Caco-2 (cell line): Measurements from ENCODE around the gene DIAPH2. TPM values are rescaled to one million over a fixed set of nuclear protein-coding genes. Genes with fewer than 3 reads are reported as not detected.

ENCODE experiments used
- BruUV-seq: library from RNA; stranded (reverse); fragments of 400-500 nt; replicated peaks from 2 replicates; lab custom pipeline; 2021; lab: Mats Ljungman, UMichigan
- CTCF ChIA-PET: fragments of 300-600 bp; sonication (Branson Sonifier 250); formaldehyde crosslinking; loops from one replicate; lab custom pipeline; 2022; ENCODE audit warnings: antibody characterized with exemption; lab: Charles Lee
- POLR2A ChIA-PET: fragments of 300-600 bp; sonication (Branson Sonifier 250); formaldehyde crosslinking; loops from one replicate; lab custom pipeline; 2022; ENCODE audit warnings: antibody characterized with exemption; lab: Charles Lee
- DNase-seq, 2 experiments: peaks; one replicate each; pipeline versions ENCODE4 v3.0.0 to v3.0.0-alpha.2; 2020 to 2022
- H3K27me3 ChIP-seq: replicated peaks from 2 replicates; pipeline ENCODE4 v1.6.0; 2011; ENCODE audit warnings: low read length; ENCODE audit not compliant: control insufficient read depth, insufficient read depth
- H3K36me3 ChIP-seq: 2 replicates; pipeline ENCODE4 v1.5.1; 2011; ENCODE audit warnings: low read length; ENCODE audit not compliant: control insufficient read depth, insufficient read depth
- H3K4me1 ChIP-seq: fragments of 250-450 bp; sonication (Bioruptor Pico); 2 replicates; pipeline ENCODE4 v1.5.1; 2020; ENCODE audit warnings: mild to moderate bottlenecking
- H3K4me3 ChIP-seq: 2 replicates; pipeline ENCODE4 v1.5.1; 2011; ENCODE audit warnings: low read depth, mild to moderate bottlenecking, control low read depth, low read length
- H3K9me3 ChIP-seq: fragments of 250-450 bp; sonication (Bioruptor Pico); 2 replicates; pipeline ENCODE4 v1.5.1; 2020; ENCODE audit warnings: mild to moderate bottlenecking, moderate library complexity
- H3K27ac Mint-ChIP-seq: one replicate; pipeline ENCODE4 v1.8.0; 2022; ENCODE audit warnings: mixed read lengths; ENCODE audit not compliant: unreplicated experiment
- H3K27me3 Mint-ChIP-seq: one replicate; pipeline ENCODE4 v1.8.0; 2022; ENCODE audit warnings: mixed read lengths; ENCODE audit not compliant: insufficient read depth, unreplicated experiment
- H3K36me3 Mint-ChIP-seq: one replicate; pipeline ENCODE4 v1.8.0; 2022; ENCODE audit warnings: mild to moderate bottlenecking, mixed read lengths; ENCODE audit not compliant: insufficient read depth, unreplicated experiment
- H3K4me1 Mint-ChIP-seq: one replicate; pipeline ENCODE4 v1.8.0; 2022; ENCODE audit warnings: low read depth, mixed read lengths; ENCODE audit not compliant: unreplicated experiment
- H3K4me3 Mint-ChIP-seq: one replicate; pipeline ENCODE4 v1.8.0; 2022; ENCODE audit warnings: mild to moderate bottlenecking, moderate library complexity, mixed read lengths; ENCODE audit not compliant: unreplicated experiment
- H3K9me3 Mint-ChIP-seq: one replicate; pipeline ENCODE4 v1.8.0; 2022; ENCODE audit warnings: mixed read lengths; ENCODE audit not compliant: unreplicated experiment
- CTCF ChIP-seq, 2 experiments: fragments of 200-600 bp in 1 of 2; IDR thresholded peaks; 1 replicate in 1 of 2; 2 replicates in 1 of 2; pipeline versions ENCODE4 v1.5.1 to v1.8.0; 2011 to 2022; ENCODE audit warnings: antibody characterized with exemption in 1 of 2, control low read depth in 1 of 2, inconsistent platforms in 1 of 2, low read depth in 1 of 2, low read length in 1 of 2, mild to moderate bottlenecking in 1 of 2, moderate library complexity in 1 of 2; ENCODE audit not compliant: insufficient read depth in 1 of 2, severe bottlenecking in 1 of 2, unreplicated experiment in 1 of 2
- intact Hi-C: fragments of 100-400 bp; cut with micrococcal nuclease; formaldehyde crosslinking; loops from one replicate; pipeline ENCODE4 v1.10.0; 2022; ENCODE audit not compliant: unreplicated experiment
- total RNA-seq: library from RNA; stranded (reverse); gene quantifications from 2 replicates; pipeline ENCODE4 v1.2.3, GENCODE V29; 2022

Gene DIAPH2
- total RNA-seq, 1 experiment from 2014 or later: 16.1 TPM

DNA sequence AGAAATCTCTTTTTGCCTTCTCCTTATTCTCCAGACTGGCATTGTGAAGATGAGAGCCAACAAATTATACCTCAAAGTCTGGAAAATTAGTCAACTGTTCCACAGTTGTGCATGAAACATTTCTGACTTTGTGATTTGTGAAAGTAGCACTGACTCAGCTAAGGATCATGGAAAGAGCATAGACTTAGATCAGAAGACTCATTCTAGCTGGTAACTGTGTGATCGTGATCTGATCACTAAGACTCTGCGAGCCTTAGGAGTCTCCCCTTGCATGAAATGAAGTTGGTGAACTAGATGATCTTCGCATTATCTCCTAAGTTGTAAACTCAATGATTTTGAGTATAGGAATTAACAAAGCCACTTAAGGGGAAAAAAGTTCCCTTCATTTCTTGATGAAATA is 867.2 kb downstream of the DIAPH2 start:
- Mint-ChIP-seq H3K27me3 (no peaks in the 10 kb centered on the region), H3K27ac (no peak overlapping the region), H3K4me3 (no peak overlapping the region), H3K4me1 (peaks cover 14% of the 10 kb centered on the region), H3K36me3 (no peaks in the 10 kb centered on the region), H3K9me3 (no peaks in the 10 kb centered on the region)
- intact Hi-C loops: no loop called here
- POLR2A ChIA-PET: no interaction called here
- Histone ChIP-seq H3K4me3 (no peak overlapping the region), H3K27me3 (no peaks in the 10 kb centered on the region), H3K4me1 (no peaks in the 10 kb centered on the region), H3K36me3 (no peaks in the 10 kb centered on the region), H3K9me3 (no peaks in the 10 kb centered on the region)
- DNase-seq: no peak
- no peak for TF ChIP-seq CTCF (IDR thresholded peaks at IDR 0.05; ENCODE audit: insufficient read depth in 1 of 2, low read depth in 1 of 2, low read length in 1 of 2, severe bottlenecking in 1 of 2, unreplicated experiment in 1 of 2)
- CTCF ChIA-PET: no interaction called here
- no TSS peak for BruUV-seq

- H3K4me1 Mint-ChIP-seq: peaks cover 10% of the 10 kb centered on the region
- H3K4me3 Mint-ChIP-seq: no peak overlapping the region
- DNase-seq: no peak
- TF ChIP-seq CTCF (IDR thresholded peaks at IDR 0.05; ENCODE audit: insufficient read depth in 1 of 2, low read depth in 1 of 2, low read length in 1 of 2, severe bottlenecking in 1 of 2, unreplicated experiment in 1 of 2): no peak
- Histone ChIP-seq H3K4me3 (no peak overlapping the region), H3K27me3 (no peaks in the 10 kb centered on the region), H3K36me3 (no peaks in the 10 kb centered on the region), H3K4me1 (no peaks in the 10 kb centered on the region), H3K9me3 (no peaks in the 10 kb centered on the region)
- H3K27me3 Mint-ChIP-seq: no peaks in the 10 kb centered on the region
- intact Hi-C loops: no loop called here
- no peaks in the 10 kb centered on the region for H3K36me3 Mint-ChIP-seq
- no peak overlapping the region for H3K27ac Mint-ChIP-seq
- ChIA-PET CTCF (no interaction called here), POLR2A (no interaction called here)
- BruUV-seq: no TSS peak
- no peaks in the 10 kb centered on the region for H3K9me3 Mint-ChIP-seq
Observed at GRCh38 chrX:97553833-97554232, 869.2 kb downstream of the DIAPH2 start.

GRCh38 chrX:97556359-97556758 is 871.7 kb downstream of the DIAPH2 start:
- H3K27me3 Mint-ChIP-seq: no peaks in the 10 kb centered on the region
- no peak overlapping the region for H3K27ac Mint-ChIP-seq
- POLR2A ChIA-PET: no interaction called here

More at GRCh38 chrX:97556359-97556758, 871.7 kb downstream of the DIAPH2 start:
- H3K9me3 Mint-ChIP-seq: no peaks in the 10 kb centered on the region
- no TSS peak for BruUV-seq
- no peaks in the 10 kb centered on the region for H3K36me3 Mint-ChIP-seq
- no peaks in the 10 kb centered on the region for H3K4me1 ChIP-seq
- no peaks in the 10 kb centered on the region for H3K27me3 ChIP-seq
- DNase-seq: no peak
- peaks cover 10% of the 10 kb centered on the region for H3K4me1 Mint-ChIP-seq
- H3K4me3 ChIP-seq: no peak overlapping the region
- H3K36me3 ChIP-seq: no peaks in the 10 kb centered on the region
- no peak for TF ChIP-seq CTCF (IDR thresholded peaks at IDR 0.05; ENCODE audit: insufficient read depth in 1 of 2, low read depth in 1 of 2, low read length in 1 of 2, severe bottlenecking in 1 of 2, unreplicated experiment in 1 of 2)
- CTCF ChIA-PET: no interaction called here
- H3K4me3 Mint-ChIP-seq: no peak overlapping the region
- no peaks in the 10 kb centered on the region for H3K9me3 ChIP-seq
- intact Hi-C loops: no loop called here
